Natural killer cell (primary cell): ENCODE data around the gene TYSND1. TPM values are rescaled to one million over a fixed set of nuclear protein-coding genes. Genes with fewer than 3 reads are reported as not detected.
"Not testable (repeated sequence)": the region's sequence is repeated elsewhere in the genome, so short reads cannot be mapped to it uniquely, and the experiment has no call there.

ENCODE experiments used
- ATAC-seq, 3 donors: fragments of 150-1000 bp in 2 of 3; fragments of 200-7000 bp in 1 of 3; cut with Tn5 transposase; 1 replicate in 1 of 3; 2 replicates in 2 of 3; pipeline ENCODE4 v1.10.0; 2021; ENCODE audit warnings: mild to moderate bottlenecking in 2 of 3, moderate library complexity in 2 of 3
- DNase-seq, 2 donors: peaks; one replicate each; pipeline versions ENCODE4 v3.0.0 to v3.0.0-alpha.2; 2013 to 2021; ENCODE audit warnings: mixed read lengths in 1 of 2
- H3K27ac ChIP-seq: one replicate; pipeline ENCODE4 v1.5.1; 2013; ENCODE audit warnings: mild to moderate bottlenecking, low read length
- H3K27me3 ChIP-seq: one replicate; pipeline ENCODE4 v1.6.1; 2013; ENCODE audit warnings: low read length; ENCODE audit not compliant: control insufficient read depth, insufficient read depth
- H3K36me3 ChIP-seq: one replicate; pipeline ENCODE4 v1.6.1; 2013; ENCODE audit warnings: low read length; ENCODE audit not compliant: control insufficient read depth, insufficient read depth
- H3K4me1 ChIP-seq: one replicate; pipeline ENCODE4 v1.6.1; 2013; ENCODE audit warnings: low read length; ENCODE audit not compliant: control insufficient read depth, insufficient read depth
- H3K4me3 ChIP-seq: one replicate; pipeline ENCODE4 v1.5.1; 2013; ENCODE audit warnings: low read length
- H3K9me3 ChIP-seq: one replicate; pipeline ENCODE4 v1.6.1; 2013; ENCODE audit warnings: low read length; ENCODE audit not compliant: control insufficient read depth, insufficient read depth
- H3K27ac Mint-ChIP-seq, 2 donors: one replicate each; pipeline ENCODE4 v1.8.0; 2022; ENCODE audit warnings: mild to moderate bottlenecking in 2 of 2, mixed read lengths in 2 of 2, moderate library complexity in 1 of 2
- H3K27me3 Mint-ChIP-seq, 2 donors: one replicate each; pipeline ENCODE4 v1.8.0; 2022; ENCODE audit warnings: low read depth in 2 of 2, mixed read lengths in 2 of 2
- H3K36me3 Mint-ChIP-seq: one replicate; pipeline ENCODE4 v1.8.0; 2022; ENCODE audit warnings: mixed read lengths
- H3K4me1 Mint-ChIP-seq, 2 donors: one replicate each; pipeline ENCODE4 v1.8.0; 2022; ENCODE audit warnings: mixed read lengths in 2 of 2
- H3K4me3 Mint-ChIP-seq: one replicate; pipeline ENCODE4 v1.8.0; 2022; ENCODE audit warnings: mild to moderate bottlenecking, moderate library complexity, mixed read lengths
- H3K9me3 Mint-ChIP-seq, 2 donors: one replicate each; pipeline ENCODE4 v1.8.0; 2022; ENCODE audit warnings: mixed read lengths in 2 of 2
- WGBS: methylation state at CpG from one replicate; pipeline ENCODE4 v1.1.7; 2013; ENCODE audit warnings: missing lambda C conversion rate; ENCODE audit not compliant: insufficient coverage; 5-methylcytosine and 5-hydroxymethylcytosine counted together
- intact Hi-C: fragments of 100-400 bp; cut with micrococcal nuclease; formaldehyde crosslinking; loops from one replicate; pipeline ENCODE4 v1.14.2; 2022
- total RNA-seq, 4 donors: library from RNA; stranded (reverse); fragments of 120-200 nt in 1 of 4; gene quantifications; one replicate each; pipeline versions ENCODE4 v1.2.3 to v1.2.4, GENCODE V29; 2013 to 2022
- TF ChIP-seq, protein P1 (sequence below): fragments of 200-600 bp; IDR thresholded peaks from one replicate; pipeline ENCODE4 v1.8.0; 2022; ENCODE audit warnings: antibody characterized with exemption

TYSND1 gene
- total RNA-seq, 3 donors from 2014 or later (not counting 1 experiment from before 2014, with no cell fraction given), result 12.0 to 17.9 (median 12.4) TPM

DNA sequence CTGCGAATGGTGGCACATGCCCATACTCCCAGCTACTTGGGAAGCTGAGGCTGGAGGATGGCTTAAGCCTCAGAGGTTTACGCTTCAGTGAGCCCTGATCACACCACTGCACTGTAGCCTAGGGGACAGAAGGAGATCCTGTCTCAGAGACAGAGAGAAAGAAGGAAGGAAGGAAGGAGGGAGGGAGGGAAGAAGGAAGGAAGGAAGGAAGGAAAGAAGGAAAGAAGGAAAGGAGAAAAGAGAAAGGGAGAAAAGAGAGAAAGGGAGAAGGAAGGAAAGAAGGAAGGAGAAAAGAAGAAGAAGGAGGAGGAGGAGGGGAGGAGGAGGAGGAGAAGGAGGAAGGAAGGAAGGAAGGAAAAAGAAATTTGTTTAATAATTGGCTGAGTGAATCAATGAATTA lies 36.8 kb upstream of the TYSND1 start:
- WGBS, result 92% methylated on average over 2 of the region's 2 CpGs
- ATAC-seq (no peak), DNase-seq (no peak)
- Mint-ChIP-seq H3K27ac (no peak overlapping the region), H3K36me3 (no peaks in the 10 kb centered on the region), H3K4me3 (no peak overlapping the region), H3K4me1 (no peaks in the 10 kb centered on the region), H3K9me3 (peaks cover 0 to 2% of the 10 kb centered on the region in 2 donors), H3K27me3 (peaks cover 29 to 39% of the 10 kb centered on the region in 2 donors)
- H3K4me1 ChIP-seq, result no peaks in the 10 kb centered on the region
- TF ChIP-seq, protein P1, sequence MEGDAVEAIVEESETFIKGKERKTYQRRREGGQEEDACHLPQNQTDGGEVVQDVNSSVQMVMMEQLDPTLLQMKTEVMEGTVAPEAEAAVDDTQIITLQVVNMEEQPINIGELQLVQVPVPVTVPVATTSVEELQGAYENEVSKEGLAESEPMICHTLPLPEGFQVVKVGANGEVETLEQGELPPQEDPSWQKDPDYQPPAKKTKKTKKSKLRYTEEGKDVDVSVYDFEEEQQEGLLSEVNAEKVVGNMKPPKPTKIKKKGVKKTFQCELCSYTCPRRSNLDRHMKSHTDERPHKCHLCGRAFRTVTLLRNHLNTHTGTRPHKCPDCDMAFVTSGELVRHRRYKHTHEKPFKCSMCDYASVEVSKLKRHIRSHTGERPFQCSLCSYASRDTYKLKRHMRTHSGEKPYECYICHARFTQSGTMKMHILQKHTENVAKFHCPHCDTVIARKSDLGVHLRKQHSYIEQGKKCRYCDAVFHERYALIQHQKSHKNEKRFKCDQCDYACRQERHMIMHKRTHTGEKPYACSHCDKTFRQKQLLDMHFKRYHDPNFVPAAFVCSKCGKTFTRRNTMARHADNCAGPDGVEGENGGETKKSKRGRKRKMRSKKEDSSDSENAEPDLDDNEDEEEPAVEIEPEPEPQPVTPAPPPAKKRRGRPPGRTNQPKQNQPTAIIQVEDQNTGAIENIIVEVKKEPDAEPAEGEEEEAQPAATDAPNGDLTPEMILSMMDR, result no peak
- no peaks in the 10 kb centered on the region for H3K27me3 ChIP-seq
- no peak overlapping the region for H3K27ac ChIP-seq
- no peaks in the 10 kb centered on the region for H3K36me3 ChIP-seq
- H3K4me3 ChIP-seq, result no peak overlapping the region
- no peaks in the 10 kb centered on the region for H3K9me3 ChIP-seq
- intact Hi-C loops, result no loop called here

DNA sequence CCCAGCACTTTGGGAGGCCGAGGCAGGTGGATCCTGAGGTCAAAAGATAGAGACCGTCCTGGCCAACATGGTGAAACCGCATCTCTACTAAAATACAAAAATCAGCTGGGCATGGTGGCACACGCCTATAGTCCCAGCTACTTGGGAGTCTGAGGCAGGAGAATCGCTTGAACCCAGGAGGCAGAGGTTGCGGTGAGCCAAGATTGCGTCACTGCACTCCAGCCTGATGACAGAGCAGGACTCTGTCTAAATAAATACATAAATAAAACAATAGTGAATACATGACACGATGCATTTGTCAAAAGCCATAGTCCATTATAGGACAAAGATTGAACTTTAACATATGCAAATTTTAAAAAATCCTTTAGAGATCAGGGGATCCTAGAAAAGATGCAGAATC lies 32.7 kb upstream of the TYSND1 start:
- H3K4me3 ChIP-seq, H3K36me3 Mint-ChIP-seq, H3K27ac Mint-ChIP-seq, H3K4me1 Mint-ChIP-seq, ATAC-seq, DNase-seq, H3K36me3 ChIP-seq, H3K27ac ChIP-seq, H3K27me3 ChIP-seq, H3K4me1 ChIP-seq, H3K4me3 Mint-ChIP-seq, H3K9me3 ChIP-seq, intact Hi-C loops, H3K9me3 Mint-ChIP-seq: not testable (repeated sequence)
- WGBS, result 98% methylated on average over 7 of the region's 8 CpGs
- peaks cover 31 to 37% of the 10 kb centered on the region in 2 donors for H3K27me3 Mint-ChIP-seq

DNA sequence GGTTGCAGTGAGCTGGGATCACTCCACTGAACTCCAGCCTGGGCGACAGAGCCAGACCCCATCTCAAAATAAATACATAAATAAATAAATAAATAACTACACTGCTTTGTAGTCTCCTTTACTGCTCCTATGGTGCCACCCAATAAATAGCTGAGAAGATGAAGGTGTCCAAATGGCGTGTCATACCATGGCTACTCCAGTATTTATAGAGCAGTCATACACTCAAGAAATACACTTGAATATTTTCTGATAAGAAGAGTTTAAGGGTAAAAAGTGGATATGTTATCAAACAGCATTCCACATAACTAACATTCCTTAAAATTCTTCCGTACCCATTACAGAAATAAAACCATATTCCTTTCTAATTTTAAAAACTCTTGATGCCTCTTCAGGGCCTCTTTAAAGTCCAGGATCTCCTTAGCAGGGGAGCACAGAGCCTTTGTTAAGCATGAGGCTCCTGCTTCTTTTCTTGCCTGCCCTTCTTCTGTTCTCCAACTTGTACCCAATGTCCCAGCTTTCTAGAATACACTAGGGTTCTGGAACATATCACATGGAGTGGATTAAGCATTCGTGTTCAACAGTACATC lies 31.7 kb upstream of the TYSND1 start:
- no peak overlapping the region for H3K4me3 ChIP-seq
- intact Hi-C loops, result no loop called here
- H3K4me3 Mint-ChIP-seq, result no peak overlapping the region
- H3K27me3 ChIP-seq, result no peaks in the 10 kb centered on the region
- no peak overlapping the region for H3K27ac ChIP-seq
- H3K4me1 Mint-ChIP-seq, result peaks cover 9 to 15% of the 10 kb centered on the region in 2 donors
- H3K27ac Mint-ChIP-seq, result no peak overlapping the region
- WGBS, result 100% methylated on average over 1 of the region's 4 CpGs
- H3K36me3 ChIP-seq, result no peaks in the 10 kb centered on the region
- H3K9me3 Mint-ChIP-seq, result peaks cover 0 to 2% of the 10 kb centered on the region in 2 donors
- TF ChIP-seq, protein P1, result no peak
- H3K9me3 ChIP-seq, result no peaks in the 10 kb centered on the region
- DNase-seq, result no peak
- no peaks in the 10 kb centered on the region for H3K36me3 Mint-ChIP-seq
- no peak for ATAC-seq
- H3K4me1 ChIP-seq, result peaks cover 18% of the 10 kb centered on the region
- H3K27me3 Mint-ChIP-seq, result peaks cover 27 to 33% of the 10 kb centered on the region in 2 donors

DNA sequence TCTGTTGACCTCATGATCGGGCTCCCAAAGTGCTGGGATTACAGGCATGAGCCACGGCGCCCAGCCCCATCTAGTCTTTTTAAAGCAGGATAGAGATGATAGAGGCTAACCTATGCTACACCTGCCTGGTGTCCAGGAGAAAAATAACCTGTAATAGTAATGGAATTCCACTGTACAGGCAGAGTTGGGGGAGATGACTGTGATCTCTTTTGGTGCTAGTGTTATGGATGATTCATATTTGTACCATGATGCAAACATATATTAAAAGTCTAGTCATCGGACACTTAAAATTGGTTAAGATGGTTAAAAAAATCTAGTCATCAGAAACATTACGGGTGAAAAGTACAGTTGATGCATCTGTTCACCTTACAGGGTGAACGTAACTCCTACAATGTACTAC lies 29.9 kb upstream of the TYSND1 start:
- no peak for ATAC-seq
- H3K4me1 Mint-ChIP-seq, result peaks cover 9 to 15% of the 10 kb centered on the region in 2 donors
- 67% methylated on average over 3 of the region's 6 CpGs for WGBS
- no peak overlapping the region for H3K4me3 Mint-ChIP-seq
- peaks cover 20% of the 10 kb centered on the region for H3K4me1 ChIP-seq
- DNase-seq, result no peak
- intact Hi-C loops, result no loop called here
- peaks cover 21 to 27% of the 10 kb centered on the region in 2 donors for H3K27me3 Mint-ChIP-seq
- H3K27me3 ChIP-seq, result no peaks in the 10 kb centered on the region
- H3K27ac Mint-ChIP-seq, result no peak overlapping the region
- H3K4me3 ChIP-seq, result no peak overlapping the region
- no peaks in the 10 kb centered on the region for H3K36me3 ChIP-seq
- TF ChIP-seq, protein P1, result no peak
- no peak overlapping the region for H3K27ac ChIP-seq
- no peaks in the 10 kb centered on the region for H3K9me3 ChIP-seq
- H3K9me3 Mint-ChIP-seq, result peaks cover 0 to 2% of the 10 kb centered on the region in 2 donors
- no peaks in the 10 kb centered on the region for H3K36me3 Mint-ChIP-seq
